Measurements from ENCODE around the gene ITPK1.

DNA sequence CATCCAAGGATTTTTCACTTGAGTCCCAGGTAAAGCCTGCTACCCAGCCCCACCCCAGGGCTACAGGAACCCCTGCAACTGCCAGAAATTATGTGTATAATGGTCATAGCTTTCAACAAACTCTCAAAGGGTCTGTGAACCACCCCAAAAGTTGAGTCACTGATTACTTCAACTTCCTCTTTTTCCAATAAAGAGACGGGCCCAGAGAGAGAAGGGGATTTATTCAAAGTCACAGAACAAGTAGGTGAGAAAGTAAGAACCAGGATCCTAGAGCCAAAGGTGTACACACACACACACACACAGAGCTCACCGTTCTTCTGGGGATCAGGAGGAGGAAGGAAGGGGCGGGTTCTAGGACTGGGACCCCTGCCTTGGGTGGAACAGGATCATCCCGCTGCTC lies 4.8 kb upstream of the ITPK1 start:
- no peak for TF ChIP-seq CTCF (conservative IDR thresholded peaks at IDR 0.05; ENCODE audit: low read depth in 2 of 2)
- TF ChIP-seq ETS1 (IDR thresholded peaks at IDR 0.05): no peak
- TF ChIP-seq ZNF462 (CRISPR knock-in tag; IDR thresholded peaks at IDR 0.05): no peak
- TF ChIP-seq POLR2AphosphoS5 (IDR thresholded peaks at IDR 0.05; ENCODE audit: low read depth): no peak
- no peak for TF ChIP-seq EZH2 (IDR thresholded peaks at IDR 0.05; ENCODE audit: low read depth, unreplicated experiment)
- no peak for TF ChIP-seq EZH2phosphoT487 (IDR thresholded peaks at IDR 0.05; ENCODE audit: unreplicated experiment)
- TF ChIP-seq, protein P1, sequence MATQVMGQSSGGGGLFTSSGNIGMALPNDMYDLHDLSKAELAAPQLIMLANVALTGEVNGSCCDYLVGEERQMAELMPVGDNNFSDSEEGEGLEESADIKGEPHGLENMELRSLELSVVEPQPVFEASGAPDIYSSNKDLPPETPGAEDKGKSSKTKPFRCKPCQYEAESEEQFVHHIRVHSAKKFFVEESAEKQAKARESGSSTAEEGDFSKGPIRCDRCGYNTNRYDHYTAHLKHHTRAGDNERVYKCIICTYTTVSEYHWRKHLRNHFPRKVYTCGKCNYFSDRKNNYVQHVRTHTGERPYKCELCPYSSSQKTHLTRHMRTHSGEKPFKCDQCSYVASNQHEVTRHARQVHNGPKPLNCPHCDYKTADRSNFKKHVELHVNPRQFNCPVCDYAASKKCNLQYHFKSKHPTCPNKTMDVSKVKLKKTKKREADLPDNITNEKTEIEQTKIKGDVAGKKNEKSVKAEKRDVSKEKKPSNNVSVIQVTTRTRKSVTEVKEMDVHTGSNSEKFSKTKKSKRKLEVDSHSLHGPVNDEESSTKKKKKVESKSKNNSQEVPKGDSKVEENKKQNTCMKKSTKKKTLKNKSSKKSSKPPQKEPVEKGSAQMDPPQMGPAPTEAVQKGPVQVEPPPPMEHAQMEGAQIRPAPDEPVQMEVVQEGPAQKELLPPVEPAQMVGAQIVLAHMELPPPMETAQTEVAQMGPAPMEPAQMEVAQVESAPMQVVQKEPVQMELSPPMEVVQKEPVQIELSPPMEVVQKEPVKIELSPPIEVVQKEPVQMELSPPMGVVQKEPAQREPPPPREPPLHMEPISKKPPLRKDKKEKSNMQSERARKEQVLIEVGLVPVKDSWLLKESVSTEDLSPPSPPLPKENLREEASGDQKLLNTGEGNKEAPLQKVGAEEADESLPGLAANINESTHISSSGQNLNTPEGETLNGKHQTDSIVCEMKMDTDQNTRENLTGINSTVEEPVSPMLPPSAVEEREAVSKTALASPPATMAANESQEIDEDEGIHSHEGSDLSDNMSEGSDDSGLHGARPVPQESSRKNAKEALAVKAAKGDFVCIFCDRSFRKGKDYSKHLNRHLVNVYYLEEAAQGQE (IDR thresholded peaks at IDR 0.05; ENCODE audit: unreplicated experiment): no peak
- no peak for TF ChIP-seq ZNF114 (CRISPR knock-in tag; IDR thresholded peaks at IDR 0.05)

All from GM23338 (cell line).